Activated naive CD8-positive, alpha-beta T cell treated with anti-CD3 and anti-CD28 coated beads, Interleukin-2, amount 10 ng/mL, durations not matched to agents 7 days and 5 days (primary cell): Measurements from ENCODE around the gene PRKCH. TPM values are rescaled to one million over a fixed set of nuclear protein-coding genes. Genes with fewer than 3 reads are reported as not detected.

Source experiments
- ATAC-seq: fragments of 150-1000 bp; cut with Tn5 transposase; one replicate; pipeline ENCODE4 v1.10.0; 2021; ENCODE audit warnings: low read depth, moderate library complexity
- POLR2A ChIA-PET: fragments of 350-600 bp; sonication (Branson Sonifier 250); formaldehyde crosslinking; loops from one replicate; lab custom pipeline; 2021; ENCODE audit warnings: antibody characterized with exemption; lab: Charles Lee
- DNase-seq: peaks from one replicate; pipeline ENCODE4 v3.0.0; 2021
- H3K27ac Mint-ChIP-seq: one replicate; pipeline ENCODE4 v1.8.0; 2022; ENCODE audit warnings: mild to moderate bottlenecking, mixed read lengths
- H3K27me3 Mint-ChIP-seq: one replicate; pipeline ENCODE4 v1.8.0; 2022; ENCODE audit warnings: mild to moderate bottlenecking, moderate library complexity, mixed read lengths
- H3K36me3 Mint-ChIP-seq: one replicate; pipeline ENCODE4 v1.8.0; 2021; ENCODE audit warnings: mild to moderate bottlenecking, mixed read lengths
- H3K4me1 Mint-ChIP-seq: one replicate; pipeline ENCODE4 v1.8.0; 2021; ENCODE audit warnings: mixed read lengths
- H3K4me3 Mint-ChIP-seq: one replicate; pipeline ENCODE4 v1.8.0; 2022; ENCODE audit warnings: mild to moderate bottlenecking, moderate library complexity, mixed read lengths
- H3K9me3 Mint-ChIP-seq: one replicate; pipeline ENCODE4 v1.8.0; 2021; ENCODE audit warnings: mixed read lengths
- total RNA-seq, 2 experiments: library from RNA; stranded (reverse); gene quantifications; one replicate each; pipeline ENCODE4 v1.2.3, GENCODE V29; 2021

Gene PRKCH
- total RNA-seq, 2 experiments from 2014 or later = 318 TPM

DNA sequence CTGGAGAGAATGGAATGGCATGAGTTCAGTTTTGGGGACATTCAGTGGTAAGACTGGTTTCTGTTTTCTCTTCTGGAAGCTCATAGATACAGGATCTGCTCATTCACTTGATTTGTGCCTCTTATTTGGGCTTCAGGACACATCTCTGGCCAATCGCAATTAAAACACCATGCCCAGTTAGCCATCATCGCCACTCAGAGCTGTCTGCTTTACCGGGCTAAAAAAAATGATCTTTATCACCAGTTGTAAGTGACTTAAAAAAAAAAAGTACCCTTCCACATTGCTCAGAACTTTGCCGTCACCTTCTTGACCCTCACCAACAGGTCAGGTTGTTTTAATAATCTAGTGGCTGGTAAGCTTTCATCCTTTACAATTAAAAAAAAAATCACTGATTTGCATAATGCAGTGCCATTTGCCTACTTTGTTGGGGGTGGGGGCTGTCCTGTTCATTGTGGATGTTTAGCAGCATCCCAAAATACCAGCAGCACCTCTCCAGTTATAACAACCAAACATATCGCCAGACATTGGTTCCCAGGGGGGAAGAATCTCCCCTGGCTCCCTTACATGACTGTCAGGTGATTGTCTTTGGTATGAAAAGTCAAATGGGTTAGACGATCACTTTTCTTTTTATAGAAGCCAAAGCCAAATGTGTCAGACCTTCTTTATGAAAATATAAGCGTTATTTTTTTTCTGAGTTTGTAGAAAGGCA is 150.1 kb downstream of the PRKCH start:
- Mint-ChIP-seq H3K27ac (peak overlapping the region; percentile 91), H3K9me3 (no peaks in the 10 kb centered on the region), H3K27me3 (no peaks in the 10 kb centered on the region), H3K4me1 (peaks cover 82% of the 10 kb centered on the region), H3K36me3 (peaks cover 34% of the 10 kb centered on the region), H3K4me3 (peak overlapping the region; percentile 90)
- DNase-seq = no peak
- ATAC-seq = no peak
- POLR2A ChIA-PET = interaction anchor here (0.6 to 2.3 kb wide), 5 partner anchors 17 to 226 kb away, joined by 3 to 5 read pairs (median 4); partner anchors contain the start of gene HIF1A

DNA sequence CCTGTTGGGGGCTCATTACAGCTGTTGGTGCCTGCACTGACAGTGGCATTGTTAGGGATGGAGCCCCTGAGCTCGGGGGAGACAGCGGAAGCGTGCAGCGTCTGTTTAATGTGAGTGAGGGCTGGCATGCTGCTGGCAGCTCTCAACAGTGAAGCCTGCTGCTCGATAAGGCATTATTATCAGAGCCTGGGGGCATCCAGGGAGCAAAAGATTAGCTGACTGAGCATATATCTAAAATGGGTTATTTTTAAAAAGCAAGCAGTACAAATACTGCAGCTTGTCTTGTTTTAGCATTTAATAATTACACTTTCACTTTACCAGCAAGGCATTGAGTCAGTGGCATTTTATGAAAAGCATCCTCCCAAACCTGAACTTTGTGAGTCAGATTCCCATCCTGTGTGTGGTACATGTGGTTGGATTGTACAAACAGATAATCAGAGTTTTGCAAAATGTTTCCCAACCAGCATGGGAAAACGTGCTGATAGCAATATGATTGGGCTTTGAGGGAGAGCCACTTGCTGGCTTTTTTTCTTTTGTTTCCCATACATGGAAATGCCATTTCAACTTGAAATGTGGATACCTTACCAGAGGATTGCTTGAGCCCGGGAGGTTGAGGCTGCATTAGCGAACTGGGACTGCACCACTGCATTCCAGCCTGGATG is 150.8 kb downstream of the PRKCH start:
- DNase-seq (no peak), ATAC-seq (no peak)
- POLR2A ChIA-PET = interaction anchor here (0.6 to 2.3 kb wide), 7 partner anchors 11 to 225 kb away, joined by 3 to 5 read pairs (median 4); partner anchors contain the start of gene HIF1A
- Mint-ChIP-seq H3K9me3 (no peaks in the 10 kb centered on the region), H3K27ac (peak overlapping the region; percentile 91), H3K4me1 (peaks cover 85% of the 10 kb centered on the region), H3K36me3 (peaks cover 31% of the 10 kb centered on the region), H3K4me3 (peak overlapping the region; percentile 90), H3K27me3 (no peaks in the 10 kb centered on the region)

DNA sequence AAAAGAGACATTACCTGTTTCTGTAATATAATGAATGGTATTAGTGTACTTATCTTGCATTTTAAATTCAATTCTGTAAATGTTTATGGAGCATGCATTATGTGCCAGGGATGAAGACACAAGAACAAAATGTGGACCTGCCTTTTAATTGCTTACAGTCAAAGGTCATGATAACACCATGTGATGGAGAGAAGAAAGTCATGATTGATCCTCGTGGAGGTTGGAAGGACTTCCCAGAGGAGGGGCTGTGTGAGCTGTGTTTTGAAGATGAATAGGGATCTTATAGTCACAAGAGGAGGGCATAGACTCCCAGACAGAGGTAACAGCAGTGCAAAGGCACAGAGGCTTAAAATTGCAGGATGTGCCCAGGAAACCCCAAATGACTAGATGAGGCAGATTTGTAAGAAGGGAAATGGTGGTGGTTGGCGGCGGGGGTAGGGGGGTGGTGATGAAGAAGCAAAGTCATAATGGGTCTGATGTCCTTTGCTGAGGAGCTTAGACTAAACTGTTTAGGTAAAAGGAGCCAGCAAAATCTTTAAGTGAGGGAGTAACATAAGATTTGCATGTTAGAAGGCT is 151.5 kb downstream of the PRKCH start:
- Mint-ChIP-seq H3K4me1 (peaks cover 86% of the 10 kb centered on the region), H3K36me3 (peaks cover 29% of the 10 kb centered on the region), H3K27me3 (no peaks in the 10 kb centered on the region), H3K4me3 (peak overlapping the region; percentile 90), H3K27ac (peak overlapping the region; percentile 91), H3K9me3 (no peaks in the 10 kb centered on the region)
- POLR2A ChIA-PET = interaction anchor here (0.6 to 2.5 kb wide), 7 partner anchors 11 to 289 kb away, joined by 3 to 8 read pairs (median 4); partner anchors contain the start of genes HIF1A and SNAPC1
- DNase-seq = peak; percentile 63
- ATAC-seq = peak; percentile 35

DNA sequence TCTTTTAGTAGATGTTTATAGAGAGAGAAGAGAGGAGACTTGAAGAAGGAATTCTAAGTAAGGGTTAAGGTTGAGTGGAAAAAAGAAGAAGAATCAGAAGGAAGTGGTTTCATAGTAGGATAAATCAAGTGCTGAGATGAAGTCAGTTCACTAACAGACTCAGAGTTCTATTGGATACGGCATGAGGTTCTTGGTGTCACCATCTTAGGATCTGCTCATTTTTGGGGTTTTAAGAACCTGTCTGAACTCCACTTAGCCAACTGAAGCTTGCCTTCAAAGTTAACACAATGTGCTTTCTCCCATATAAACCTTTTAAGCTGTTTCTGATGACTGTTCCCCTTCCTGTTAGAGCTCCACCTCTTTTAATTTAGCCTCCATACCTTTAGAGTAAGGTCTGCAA is 152.6 kb downstream of the PRKCH start:
- Mint-ChIP-seq H3K27ac (peak overlapping the region; percentile 84), H3K27me3 (no peaks in the 10 kb centered on the region), H3K9me3 (no peaks in the 10 kb centered on the region), H3K36me3 (peaks cover 32% of the 10 kb centered on the region), H3K4me1 (peaks cover 89% of the 10 kb centered on the region), H3K4me3 (peak overlapping the region; percentile 44)
- DNase-seq = no peak
- ATAC-seq = no peak
- POLR2A ChIA-PET = interaction anchor here (2.5 kb wide), 1 partner anchor 224 kb away, joined by 8 read pairs; no protein-coding TSS in a partner anchor

DNA sequence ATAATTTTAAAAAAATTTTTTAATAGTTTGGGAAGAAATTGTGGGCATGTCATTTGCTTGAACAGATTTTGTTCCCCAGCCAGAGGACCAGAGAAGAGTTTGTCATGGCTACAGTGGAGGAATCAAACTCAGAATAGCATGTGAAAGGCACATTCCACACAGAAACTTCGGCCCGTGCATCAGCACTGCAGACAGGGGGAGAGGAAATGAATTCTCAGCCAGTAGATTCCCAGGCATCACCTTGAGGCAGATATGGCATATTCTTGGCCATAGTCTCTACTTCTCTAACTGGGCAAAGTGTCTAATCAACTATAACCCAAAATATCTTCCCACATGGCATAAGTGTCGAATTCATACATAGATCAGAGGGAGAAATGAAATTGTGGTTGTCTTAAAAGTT is 153.3 kb downstream of the PRKCH start:
- peak overlapping the region; percentile 70 for H3K27ac Mint-ChIP-seq
- H3K9me3 Mint-ChIP-seq = no peaks in the 10 kb centered on the region
- peaks cover 90% of the 10 kb centered on the region for H3K4me1 Mint-ChIP-seq
- no peak for DNase-seq
- no peaks in the 10 kb centered on the region for H3K27me3 Mint-ChIP-seq
- POLR2A ChIA-PET = interaction anchor here (2.5 kb wide), 1 partner anchor 223 kb away, joined by 8 read pairs; no protein-coding TSS in a partner anchor
- ATAC-seq = no peak
- H3K4me3 Mint-ChIP-seq = peak overlapping the region; percentile 37
- H3K36me3 Mint-ChIP-seq = peaks cover 33% of the 10 kb centered on the region

DNA sequence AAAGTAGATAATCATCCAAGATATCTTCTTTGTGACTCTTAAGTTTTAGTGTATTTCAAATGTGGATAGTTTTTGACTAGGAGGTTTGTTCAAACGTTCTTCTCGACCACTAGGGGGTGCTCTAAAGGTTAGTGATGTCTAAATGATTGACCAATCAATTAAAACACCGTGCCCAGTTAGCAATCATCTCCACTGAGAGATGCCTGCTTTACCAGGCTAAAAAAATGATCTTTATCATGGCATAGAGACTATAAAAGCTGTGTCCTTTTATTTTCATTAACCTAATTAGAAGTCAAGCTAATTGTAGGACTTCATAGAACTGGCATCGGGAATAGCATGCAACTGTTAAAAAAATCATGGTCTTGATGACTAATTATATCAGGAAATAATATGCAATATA is 153.9 kb downstream of the PRKCH start:
- peak overlapping the region; percentile 70 for H3K27ac Mint-ChIP-seq
- no peaks in the 10 kb centered on the region for H3K27me3 Mint-ChIP-seq
- H3K36me3 Mint-ChIP-seq = peaks cover 30% of the 10 kb centered on the region
- DNase-seq (no peak), ATAC-seq (no peak)
- peak overlapping the region; percentile 37 for H3K4me3 Mint-ChIP-seq
- no peaks in the 10 kb centered on the region for H3K9me3 Mint-ChIP-seq
- H3K4me1 Mint-ChIP-seq = peaks cover 90% of the 10 kb centered on the region
- POLR2A ChIA-PET = interaction anchor here (5.3 kb wide), 1 partner anchor 220 kb away, joined by 30 read pairs; the partner anchor contains the start of gene HIF1A

DNA sequence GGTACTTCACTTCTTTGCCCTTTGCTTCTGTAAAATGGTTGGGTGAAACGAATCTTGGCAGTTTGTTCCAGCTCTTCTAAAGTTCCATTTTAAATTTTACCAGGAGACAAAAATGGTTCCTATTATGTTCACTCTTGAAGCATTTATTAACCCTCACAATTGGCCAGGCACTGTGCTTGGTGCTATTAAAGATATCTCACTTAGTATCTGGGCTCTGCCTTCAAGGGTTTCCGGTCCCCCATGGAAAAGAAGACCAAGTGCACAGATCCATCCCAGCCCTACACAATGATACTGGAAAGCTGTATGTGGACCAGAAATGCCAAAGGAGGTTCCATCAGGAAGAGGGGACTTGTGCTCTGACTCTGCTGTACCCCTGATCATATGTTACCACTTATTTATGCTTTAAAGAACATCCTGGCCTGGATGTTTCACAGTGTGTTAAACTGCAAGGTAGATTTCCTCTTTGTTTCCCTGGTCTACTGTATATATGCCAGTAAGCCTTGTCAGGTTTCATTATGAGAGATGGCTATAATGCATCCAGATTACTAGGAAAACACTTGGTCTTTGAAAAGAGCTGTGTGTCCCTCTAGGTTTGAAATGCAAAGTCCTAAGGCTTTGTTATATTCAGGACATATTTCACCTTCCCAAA is 154.8 kb downstream of the PRKCH start:
- H3K4me3 Mint-ChIP-seq = peak overlapping the region; percentile 82
- no peaks in the 10 kb centered on the region for H3K27me3 Mint-ChIP-seq
- H3K9me3 Mint-ChIP-seq = no peaks in the 10 kb centered on the region
- peaks cover 33% of the 10 kb centered on the region for H3K36me3 Mint-ChIP-seq
- ATAC-seq (peak; percentile 6), DNase-seq (no peak)
- H3K4me1 Mint-ChIP-seq = peaks cover 88% of the 10 kb centered on the region
- peak overlapping the region; percentile 96 for H3K27ac Mint-ChIP-seq
- POLR2A ChIA-PET = interaction anchor here (0.6 to 5.3 kb wide), 10 partner anchors 15 to 1228 kb away, joined by 3 to 30 read pairs (median 4); partner anchors contain the start of genes HIF1A, PPM1A and PRKCH

DNA sequence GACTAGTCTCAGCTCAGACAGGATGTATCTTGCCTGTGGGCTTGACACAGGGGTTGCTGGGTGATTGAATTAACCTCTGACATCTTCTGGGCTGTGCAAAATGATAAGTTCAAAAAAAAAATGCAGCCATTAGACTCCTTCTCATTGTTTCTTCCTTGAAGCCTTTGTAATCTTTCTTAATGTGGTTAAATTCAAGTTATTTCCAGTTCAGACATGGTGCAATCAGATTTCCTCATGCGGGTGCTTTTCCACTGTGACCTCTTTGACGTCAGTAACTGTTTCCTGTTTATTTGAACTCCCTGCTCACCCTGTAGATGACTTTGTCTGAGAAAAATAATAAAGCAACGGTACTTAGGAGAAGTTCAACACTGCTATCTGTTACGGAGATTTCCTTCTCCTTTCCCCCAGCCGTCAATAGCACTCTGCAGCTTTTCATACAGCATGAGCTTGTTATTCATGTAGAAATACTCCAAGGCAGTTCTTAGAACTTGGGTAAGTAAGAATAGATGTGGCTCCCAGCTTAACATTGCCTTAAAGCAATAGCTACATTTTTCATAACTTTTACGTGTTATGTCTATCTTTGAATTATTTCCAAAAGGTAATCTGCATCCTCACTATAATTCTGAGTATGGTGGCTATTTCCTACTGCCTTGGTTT is 155.5 kb downstream of the PRKCH start:
- Mint-ChIP-seq H3K27ac (peak overlapping the region; percentile 96), H3K4me3 (peak overlapping the region; percentile 82), H3K27me3 (no peaks in the 10 kb centered on the region), H3K4me1 (peaks cover 88% of the 10 kb centered on the region), H3K9me3 (no peaks in the 10 kb centered on the region), H3K36me3 (peaks cover 35% of the 10 kb centered on the region)
- peak; percentile 65 for ATAC-seq
- POLR2A ChIA-PET = interaction anchor here (0.5 to 5.3 kb wide), 19 partner anchors 16 to 1228 kb away, joined by 3 to 30 read pairs (median 3); partner anchors contain the start of genes HIF1A, PPM1A and PRKCH
- DNase-seq = no peak

DNA sequence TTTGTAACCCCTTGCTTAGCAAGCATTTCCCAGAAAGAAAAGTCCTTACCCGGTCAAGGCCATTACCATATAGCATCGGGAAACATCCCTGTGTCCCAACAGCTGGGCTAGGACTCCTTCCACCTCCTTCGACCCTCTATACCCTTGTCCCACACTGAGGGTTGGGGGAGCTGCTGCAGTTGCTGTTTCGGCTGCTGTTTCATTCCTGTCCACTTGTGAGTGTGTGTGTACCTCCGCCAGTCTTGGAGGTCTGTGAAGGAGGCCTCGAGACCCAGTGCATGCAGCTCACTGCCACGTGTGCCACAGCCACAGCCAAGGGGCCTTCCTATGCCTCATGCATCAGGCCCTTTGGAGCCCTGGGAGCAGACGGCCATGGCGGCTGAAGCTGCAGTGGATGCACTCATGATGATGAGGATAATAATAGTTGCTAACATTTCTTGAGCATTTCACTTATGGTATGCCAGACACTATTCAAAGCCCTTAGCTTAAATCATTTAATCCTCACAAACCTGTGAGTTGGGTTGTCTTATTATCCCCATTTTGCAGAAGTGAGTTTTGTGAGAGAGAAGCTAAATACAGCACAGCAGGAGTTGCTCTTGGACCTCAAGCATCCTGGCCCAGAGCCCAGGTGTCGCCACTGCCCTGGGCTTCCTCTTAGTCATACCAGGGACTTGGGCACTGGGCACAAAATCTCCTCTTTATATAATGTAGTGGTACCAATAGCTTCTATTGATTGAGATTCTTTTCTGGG is 156.5 kb downstream of the PRKCH start:
- Mint-ChIP-seq H3K27me3 (no peaks in the 10 kb centered on the region), H3K36me3 (peaks cover 41% of the 10 kb centered on the region), H3K4me1 (peaks cover 86% of the 10 kb centered on the region), H3K27ac (peak overlapping the region; percentile 96), H3K9me3 (no peaks in the 10 kb centered on the region), H3K4me3 (peak overlapping the region; percentile 82)
- DNase-seq (no peak), ATAC-seq (no peak)
- POLR2A ChIA-PET = interaction anchor here (0.5 to 5.3 kb wide), 19 partner anchors 16 to 284 kb away, joined by 3 to 30 read pairs (median 3); partner anchors contain the start of gene HIF1A

DNA sequence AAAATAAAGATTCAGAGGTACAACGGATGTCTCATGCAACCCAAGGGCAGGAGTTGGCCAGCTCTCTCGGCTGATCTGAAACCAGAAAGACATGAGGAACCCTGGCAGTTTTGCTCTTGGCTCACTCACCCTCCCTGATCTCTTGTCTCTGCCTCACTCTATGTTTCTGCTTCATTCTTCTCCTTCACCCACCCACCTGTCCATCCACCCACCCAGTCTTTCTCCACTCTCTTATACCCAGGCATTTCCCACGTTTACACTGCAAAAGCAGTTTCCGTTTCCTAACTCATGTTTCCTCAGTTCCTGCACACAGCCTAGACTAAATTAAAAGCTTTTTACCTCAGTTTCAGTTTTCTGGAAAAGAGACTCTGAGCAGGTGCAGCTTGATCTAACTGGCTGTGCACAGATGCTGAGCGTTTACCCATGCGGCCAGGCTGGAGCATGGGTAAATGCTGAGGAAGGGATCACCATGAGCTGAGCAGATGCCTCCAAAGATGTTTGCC is 157.6 kb downstream of the PRKCH start:
- Mint-ChIP-seq H3K4me1 (peaks cover 83% of the 10 kb centered on the region), H3K4me3 (peak overlapping the region; percentile 82), H3K27ac (peak overlapping the region; percentile 96), H3K27me3 (no peaks in the 10 kb centered on the region), H3K36me3 (peaks cover 43% of the 10 kb centered on the region), H3K9me3 (no peaks in the 10 kb centered on the region)
- no peak for DNase-seq
- peak; percentile 27 for ATAC-seq
- POLR2A ChIA-PET = interaction anchor here (0.7 to 5.3 kb wide), 12 partner anchors 15 to 241 kb away, joined by 3 to 30 read pairs (median 4); partner anchors contain the start of gene HIF1A

DNA sequence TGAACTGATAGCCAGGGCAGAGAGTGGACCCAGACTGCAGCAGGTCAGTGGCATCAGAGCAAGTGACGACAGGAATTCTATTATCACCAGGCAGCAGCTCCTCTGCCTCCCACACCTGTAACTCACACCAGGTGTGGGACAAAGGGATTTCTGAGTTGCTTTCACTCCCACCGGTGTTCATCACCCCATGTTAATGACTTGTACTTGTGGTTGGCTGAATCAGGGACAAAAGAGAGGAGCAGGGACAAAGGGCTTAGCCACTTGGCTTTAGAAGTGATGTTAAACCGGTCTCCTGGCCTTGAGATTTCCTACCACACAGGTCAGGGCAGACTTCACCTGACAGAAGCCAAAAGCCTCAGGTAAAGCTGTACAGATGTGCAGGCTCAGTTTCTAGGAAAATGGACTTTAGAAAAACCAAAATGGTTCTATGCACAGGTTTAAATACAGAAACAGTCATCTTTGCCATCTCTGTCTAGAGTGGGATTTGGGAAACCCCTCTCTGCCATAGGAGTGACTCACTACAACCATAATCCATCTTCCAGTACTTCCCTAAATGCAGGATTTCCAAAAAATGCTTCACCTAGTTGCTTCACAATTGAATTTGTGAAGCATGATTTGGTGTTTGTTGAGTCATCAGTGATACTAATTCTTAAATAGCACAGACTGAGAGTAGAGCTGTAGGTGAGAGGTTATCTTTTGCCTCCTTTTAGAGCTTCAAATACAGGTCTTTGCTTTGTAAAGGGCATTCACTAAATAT is 158.5 kb downstream of the PRKCH start:
- no peak for DNase-seq
- Mint-ChIP-seq H3K4me1 (peaks cover 81% of the 10 kb centered on the region), H3K36me3 (peaks cover 43% of the 10 kb centered on the region), H3K4me3 (peak overlapping the region; percentile 82), H3K9me3 (no peaks in the 10 kb centered on the region), H3K27ac (peak overlapping the region; percentile 96), H3K27me3 (no peaks in the 10 kb centered on the region)
- POLR2A ChIA-PET = interaction anchor here (1.1 to 5.3 kb wide), 8 partner anchors 14 to 240 kb away, joined by 3 to 30 read pairs (median 4); partner anchors contain the start of gene HIF1A
- no peak for ATAC-seq
